ENCODE data around the gene STKLD1. TPM values are rescaled to one million over a fixed set of nuclear protein-coding genes. Genes with fewer than 3 reads are reported as not detected.
"Not testable (repeated sequence)": the region's sequence is repeated elsewhere in the genome, so short reads cannot be mapped to it uniquely, and the experiment has no call there.

STKLD1 gene
- polyA plus RNA-seq, 2 of the 4 experiments (the other 2 are of a cell fraction), result 1.1 to 1.2 TPM

DNA sequence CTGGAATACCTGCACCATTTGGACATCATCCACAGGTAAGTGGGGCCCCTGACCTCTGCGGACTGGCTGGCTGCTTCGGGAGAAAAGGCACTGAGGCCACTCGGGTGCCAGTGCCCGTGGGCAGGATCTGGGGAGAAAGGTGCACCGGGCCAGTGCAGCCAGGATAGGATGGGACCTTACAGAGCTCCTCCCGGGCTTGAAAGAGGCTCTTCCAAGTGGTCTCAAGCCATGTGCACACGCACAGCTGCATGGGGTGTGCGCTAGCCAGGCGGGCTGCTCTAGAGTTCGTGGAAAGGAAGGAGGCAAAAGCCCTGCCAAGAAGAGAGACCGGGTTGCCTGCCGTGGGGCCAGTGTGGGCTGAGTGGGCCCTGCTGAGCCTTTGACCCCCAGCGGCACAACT, 13.4 kb downstream of the STKLD1 start (continued):
- TF ChIP-seq REST (IDR thresholded peaks at IDR 0.05) (no peak), SREBF2 (IDR thresholded peaks at IDR 0.05) (no peak)

GRCh38 chr9:133390713-133391112, 14.5 kb downstream of the STKLD1 start:
- 61% methylated on average over 7 of the region's 7 CpGs for WGBS (ENCODE audit: missing lambda C conversion rate)
- ChIA-PET CTCF (no interaction called here), POLR2A (no interaction called here)
- Histone ChIP-seq H3K27ac (no peak overlapping the region), H3K4me3 (no peak overlapping the region), H3K4me2 (no peak overlapping the region), H3K4me1 (no peaks in the 10 kb centered on the region), H3K9me3 (no peaks in the 10 kb centered on the region)
- TF ChIP-seq EP300 (IDR thresholded peaks at IDR 0.05), result no peak
- TF ChIP-seq RARB (CRISPR knock-in tag; IDR thresholded peaks at IDR 0.05), result no peak
- TF ChIP-seq FOSL2 (IDR thresholded peaks at IDR 0.05), result no peak
- TF ChIP-seq FOSL2 (CRISPR knock-in tag; IDR thresholded peaks at IDR 0.05), result no peak
- TF ChIP-seq REST (IDR thresholded peaks at IDR 0.05), result no peak
- TF ChIP-seq ELK1 (IDR thresholded peaks at IDR 0.05; ENCODE audit: low read depth, low read length), result no peak
- no peak for TF ChIP-seq SMC3 (IDR thresholded peaks at IDR 0.05)
- ATAC-seq (no peak), DNase-seq (ENCODE audit: low read depth in 1 of 2, low spot score in 1 of 2) (no peak), FAIRE-seq (no peak)

DNA sequence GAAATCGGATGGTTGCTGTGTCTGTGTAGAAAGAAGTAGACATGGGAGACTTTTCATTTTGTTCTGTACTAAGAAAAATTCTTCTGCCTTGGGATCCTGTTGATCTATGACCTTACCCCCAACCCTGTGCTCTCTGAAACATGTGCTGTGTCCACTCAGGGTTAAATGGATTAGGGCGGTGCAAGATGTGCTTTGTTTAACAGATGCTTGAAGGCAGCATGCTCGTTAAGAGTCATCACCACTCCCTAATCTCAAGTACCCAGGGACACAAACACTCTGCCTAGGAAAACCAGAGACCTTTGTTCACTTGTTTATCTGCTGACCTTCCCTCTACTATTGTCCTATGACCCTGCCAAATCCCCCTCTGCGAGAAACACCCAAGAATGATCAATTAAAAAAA, 15.3 kb downstream of the STKLD1 start:
- FAIRE-seq; DNase-seq (ENCODE audit: low read depth in 1 of 2, low spot score in 1 of 2); CTCF ChIA-PET; H3K4me1 ChIP-seq; H3K27ac ChIP-seq; ATAC-seq; H3K9me3 ChIP-seq; POLR2A ChIA-PET; H3K4me3 ChIP-seq: not testable (repeated sequence)
- 12% methylated on average over 3 of the region's 4 CpGs for WGBS (ENCODE audit: missing lambda C conversion rate)
- peak overlapping the region; percentile 20; the same call in 2 of the 3 replicates for H3K4me2 ChIP-seq

- CTCF ChIA-PET; DNase-seq (ENCODE audit: low read depth in 1 of 2, low spot score in 1 of 2); ATAC-seq; FAIRE-seq; H3K27ac ChIP-seq; H3K4me1 ChIP-seq; H3K9me3 ChIP-seq; H3K4me3 ChIP-seq: not testable (repeated sequence)
- POLR2A ChIA-PET, result interaction anchor here (0.6 kb wide), 1 partner anchor 359 kb away, joined by 4 read pairs; no protein-coding TSS in a partner anchor
- 87% methylated on average over 3 of the region's 3 CpGs for WGBS (ENCODE audit: missing lambda C conversion rate)
- peak overlapping the region; percentile 20; the same call in 2 of the 3 replicates for H3K4me2 ChIP-seq
Observed at GRCh38 chr9:133392308-133392707, 16.1 kb downstream of the STKLD1 start.

- 85% methylated on average over 3 of the region's 3 CpGs for WGBS (ENCODE audit: missing lambda C conversion rate)
- no peak for ATAC-seq
- H3K4me1 ChIP-seq, result no peaks in the 10 kb centered on the region
- no peaks in the 10 kb centered on the region for H3K9me3 ChIP-seq
- no peak overlapping the region for H3K4me2 ChIP-seq
- CTCF ChIA-PET, result interaction anchor here (0.9 kb wide), 1 partner anchor 19 kb away, joined by 3 read pairs; no protein-coding TSS in a partner anchor
- no peak overlapping the region for H3K27ac ChIP-seq
- no peak for DNase-seq (ENCODE audit: low read depth in 1 of 2, low spot score in 1 of 2)
- no peak for FAIRE-seq
- POLR2A ChIA-PET, result no interaction called here
- H3K4me3 ChIP-seq, result no peak overlapping the region
- no peak for TF ChIP-seq MAZ (IDR thresholded peaks at IDR 0.05; ENCODE audit: borderline replicate concordance, low read depth, low read length)
- TF ChIP-seq HOXB5 (CRISPR knock-in tag; IDR thresholded peaks at IDR 0.05), result no peak
- no peak for TF ChIP-seq HOXB13 (CRISPR knock-in tag; IDR thresholded peaks at IDR 0.05; ENCODE audit: low read depth)
- TF ChIP-seq HDAC2 (IDR thresholded peaks at IDR 0.05), result no peak
- TF ChIP-seq SREBF2 (IDR thresholded peaks at IDR 0.05), result no peak
- TF ChIP-seq CHD2 (IDR thresholded peaks at IDR 0.05; ENCODE audit: low read length, partially characterized antibody), result no peak
- TF ChIP-seq ZFP36 (IDR thresholded peaks at IDR 0.05; ENCODE audit: borderline replicate concordance, partially characterized antibody), result no peak
- no peak for TF ChIP-seq KDM1A (IDR thresholded peaks at IDR 0.05; ENCODE audit: low read depth)
- no peak for TF ChIP-seq CTCF (IDR thresholded peaks at IDR 0.05)
- TF ChIP-seq EHMT2 (IDR thresholded peaks at IDR 0.05; ENCODE audit: low read depth), result no peak
- no peak for TF ChIP-seq ZC3H11A (IDR thresholded peaks at IDR 0.05)
Observed at GRCh38 chr9:133393399-133393798, 17.2 kb downstream of the STKLD1 start.

Measured in A549 (cell line).